Inflammatory macrophage treated with lipopolysaccharide for 4 hours (primary cell): ENCODE measurements around the gene SREBF1.

Source experiments
- DNase-seq: peaks from one replicate; pipeline ENCODE4 v3.0.0-alpha.2; 2020

The SREBF1 gene

DNA sequence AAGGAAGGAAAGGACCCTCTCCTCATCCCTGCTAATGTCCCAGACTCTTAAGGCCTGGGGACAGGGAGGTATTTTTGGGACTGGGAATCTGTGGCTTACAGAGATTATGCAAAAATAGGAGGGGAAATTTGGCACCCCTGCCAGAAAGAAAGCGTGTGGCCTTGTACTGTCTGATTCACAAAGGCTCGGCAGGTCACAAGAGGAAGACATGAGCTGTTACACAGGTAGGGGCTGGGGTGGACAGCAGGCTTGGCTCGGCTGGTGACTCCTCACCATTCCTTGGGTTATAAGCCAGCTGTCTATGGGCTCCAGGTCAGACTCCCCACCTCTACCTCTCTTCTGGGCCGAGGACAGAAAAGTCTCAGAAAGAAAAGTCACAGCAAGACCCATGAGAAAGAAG is 20.7 kb upstream of the SREBF1 start:
- no peak for DNase-seq

DNA sequence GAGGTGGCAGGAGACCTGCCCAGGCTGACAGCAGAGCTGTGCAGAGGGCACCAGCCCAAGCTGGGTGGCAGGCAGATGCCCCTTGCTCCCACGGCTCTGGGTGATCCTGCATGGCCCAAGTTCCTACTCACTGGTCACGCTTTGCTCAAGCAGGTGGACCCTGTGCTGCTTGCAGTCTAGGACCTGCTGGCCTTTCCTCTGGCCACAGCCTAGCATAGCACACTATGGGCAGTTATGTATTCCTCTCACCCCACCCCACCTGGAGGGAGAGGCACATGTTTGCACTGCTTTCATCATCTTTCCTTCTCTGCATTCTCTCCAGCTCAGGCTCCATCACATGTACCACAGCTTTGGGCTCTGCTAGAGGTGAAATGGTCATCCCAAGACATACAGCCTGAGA is 19.6 kb upstream of the SREBF1 start:
- no peak for DNase-seq

DNA sequence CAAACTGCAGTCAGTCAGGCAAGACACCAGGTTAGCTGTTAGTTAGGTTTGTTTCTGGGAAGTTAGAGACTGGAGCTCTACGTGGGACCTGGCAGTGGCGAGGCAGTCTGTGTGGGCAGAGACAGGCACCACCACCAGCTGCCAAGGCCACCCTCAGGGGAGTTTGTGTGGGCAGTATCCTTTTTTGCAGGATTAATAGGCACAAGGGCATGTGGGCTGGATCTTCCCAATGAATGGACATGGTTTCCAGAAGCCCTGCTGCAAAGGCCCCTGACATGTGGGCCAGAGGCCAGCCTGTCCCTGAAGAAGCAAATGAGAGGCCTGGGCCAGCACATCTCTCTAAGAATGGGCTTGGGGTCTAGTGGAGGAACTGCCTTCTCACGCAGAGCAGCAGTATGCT is 19.2 kb upstream of the SREBF1 start:
- no peak for DNase-seq

DNA sequence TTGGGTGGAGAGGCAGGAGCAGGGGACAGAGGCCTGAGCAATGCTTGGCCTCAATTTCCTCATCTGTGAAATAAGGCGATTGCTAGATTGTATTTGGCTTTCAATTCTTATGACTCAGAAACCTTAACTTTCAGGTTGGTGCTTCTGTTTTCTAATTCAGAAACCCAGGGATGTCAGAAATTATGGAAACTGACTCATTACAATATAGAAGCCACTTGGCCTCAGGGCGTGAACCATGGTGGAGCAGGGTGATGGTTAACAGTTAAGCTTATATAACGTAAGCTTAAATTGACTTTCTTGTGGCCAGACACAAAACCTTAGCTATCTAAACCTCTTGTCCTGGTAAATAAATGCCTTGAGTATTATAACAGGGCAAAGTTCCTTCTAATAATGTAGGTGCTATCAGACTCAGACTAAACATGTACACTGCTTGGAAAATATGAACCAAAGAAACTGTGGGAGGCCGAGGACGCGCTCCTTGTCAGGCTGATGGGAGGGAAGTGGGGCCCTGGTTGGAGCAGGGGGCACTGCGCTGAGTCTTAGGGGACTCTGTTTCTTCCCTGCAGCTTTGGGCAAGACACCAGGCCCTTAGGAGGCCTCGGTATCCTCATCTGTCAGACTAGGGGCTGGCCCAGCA is 17.1 kb upstream of the SREBF1 start:
- DNase-seq: no peak

DNA sequence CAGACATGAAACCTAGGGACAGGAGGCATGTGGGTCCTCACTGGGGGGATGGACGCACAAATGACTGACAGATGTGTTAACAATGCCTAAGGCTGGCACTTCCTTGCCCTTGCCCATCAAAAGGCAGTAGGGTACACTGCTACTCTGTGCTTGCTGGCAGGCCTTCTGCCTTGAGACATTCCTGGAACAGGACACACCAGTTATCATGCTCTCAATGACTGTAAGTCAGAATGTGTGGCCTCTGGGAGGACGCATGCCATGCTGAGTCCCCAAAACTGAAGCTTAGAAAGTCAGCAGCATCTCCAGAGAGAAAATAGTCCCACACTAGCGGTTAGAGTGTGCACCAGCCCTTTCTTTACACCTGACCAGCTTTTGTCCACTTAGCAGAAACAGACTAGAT is 16.1 kb upstream of the SREBF1 start:
- DNase-seq: no peak

DNA sequence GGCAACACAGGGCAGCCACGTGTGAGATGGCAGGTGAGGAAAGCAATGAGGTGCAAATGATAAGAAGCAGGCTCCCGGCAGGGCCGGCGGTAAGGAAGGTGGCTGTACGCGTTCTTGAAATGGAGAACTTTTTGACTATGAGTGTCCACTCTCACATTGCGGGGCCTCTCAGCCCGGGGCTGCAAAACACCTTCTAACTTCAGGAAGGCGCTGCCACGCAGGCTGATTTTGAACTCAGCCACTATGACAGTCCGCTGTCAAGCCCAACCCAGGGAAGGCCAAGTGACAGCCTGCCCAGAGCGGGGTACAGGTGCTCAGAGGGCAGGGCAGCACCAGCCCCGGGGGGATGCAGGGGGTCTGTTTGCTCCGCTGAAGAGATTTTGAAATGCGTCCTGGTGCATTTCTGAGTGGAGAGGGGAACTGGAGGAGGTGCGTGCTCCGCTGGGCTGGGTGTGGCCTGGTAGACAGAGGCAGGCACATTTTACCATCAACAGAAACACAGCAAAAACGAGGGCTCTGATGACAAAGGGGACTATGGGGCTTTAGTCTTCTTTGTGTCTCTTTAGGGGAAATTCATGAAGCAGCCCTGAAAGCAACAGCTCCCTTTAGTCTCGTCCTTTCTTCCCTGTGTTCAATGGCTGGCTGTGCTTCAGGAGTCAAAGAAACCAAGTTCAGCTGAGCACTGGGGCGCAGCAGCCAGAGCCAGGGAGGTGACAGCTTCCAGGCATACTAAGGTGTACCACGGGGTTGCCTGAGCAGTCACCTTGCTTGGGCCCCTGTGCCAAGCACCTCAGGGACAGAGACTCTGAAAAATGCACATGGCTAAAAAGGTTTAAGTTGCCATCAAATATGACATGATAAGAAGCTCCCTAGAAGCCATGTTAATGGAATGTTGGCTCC is 14.6 kb upstream of the SREBF1 start:
- no peak for DNase-seq

DNA sequence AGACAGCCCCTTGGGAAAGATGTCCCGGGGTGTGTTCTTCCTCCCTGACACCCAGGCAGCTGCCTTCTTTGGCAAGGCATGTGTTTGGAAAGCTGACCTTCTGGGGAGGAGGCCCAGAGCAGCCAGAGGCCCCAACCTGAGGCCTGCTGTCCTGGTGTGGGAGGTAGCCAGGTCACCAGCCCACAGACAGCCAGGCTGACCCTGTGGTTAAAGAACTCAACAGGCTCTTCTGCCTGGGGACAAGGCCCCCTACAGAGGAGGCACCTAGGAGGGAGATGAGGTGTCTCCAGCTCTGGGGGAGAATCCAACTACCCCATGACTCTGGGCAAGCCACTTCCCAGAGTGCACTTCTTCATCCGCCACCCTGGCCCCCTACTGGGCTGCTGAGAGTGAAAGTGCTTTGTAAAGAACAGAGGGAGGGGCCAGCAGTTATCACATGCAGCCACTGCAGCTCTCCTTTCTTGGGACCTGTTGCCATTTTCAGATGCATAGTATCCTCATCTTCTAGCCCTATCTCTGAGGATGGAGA is 13.1 kb upstream of the SREBF1 start:
- DNase-seq: peak; percentile 71

DNA sequence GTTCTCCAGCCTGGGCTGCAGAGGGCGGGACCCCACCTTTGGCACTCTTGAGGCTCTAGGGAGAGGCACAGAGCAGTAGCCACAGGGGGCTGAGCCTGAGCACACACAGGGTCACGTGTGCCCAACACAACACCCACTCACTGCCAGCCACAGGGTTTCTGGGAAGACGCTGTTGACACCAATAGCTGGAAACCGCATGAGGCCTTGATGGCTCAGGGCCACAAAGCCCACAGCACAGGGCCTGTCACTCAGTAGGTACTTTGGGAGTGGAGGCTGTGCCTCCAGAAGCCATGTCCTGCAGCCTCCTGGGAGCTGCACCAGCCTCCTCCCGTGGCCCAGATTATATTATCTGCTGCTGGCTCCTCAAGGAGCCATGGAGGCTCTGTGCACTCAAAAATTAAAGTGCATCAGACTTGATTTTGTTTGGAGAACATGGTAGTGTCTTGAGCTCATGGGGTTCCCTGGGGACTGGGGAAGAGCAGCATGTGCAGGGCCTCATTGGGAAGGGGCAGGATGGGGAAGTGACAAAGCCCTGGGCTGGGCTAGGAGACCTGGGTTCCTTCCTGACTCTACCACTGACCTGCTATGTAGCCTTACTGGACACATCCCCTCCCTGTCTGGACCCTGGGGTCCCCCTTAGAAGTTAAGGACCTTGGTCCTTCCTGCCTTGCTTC is 12.5 kb upstream of the SREBF1 start:
- DNase-seq: peak; percentile 85

DNA sequence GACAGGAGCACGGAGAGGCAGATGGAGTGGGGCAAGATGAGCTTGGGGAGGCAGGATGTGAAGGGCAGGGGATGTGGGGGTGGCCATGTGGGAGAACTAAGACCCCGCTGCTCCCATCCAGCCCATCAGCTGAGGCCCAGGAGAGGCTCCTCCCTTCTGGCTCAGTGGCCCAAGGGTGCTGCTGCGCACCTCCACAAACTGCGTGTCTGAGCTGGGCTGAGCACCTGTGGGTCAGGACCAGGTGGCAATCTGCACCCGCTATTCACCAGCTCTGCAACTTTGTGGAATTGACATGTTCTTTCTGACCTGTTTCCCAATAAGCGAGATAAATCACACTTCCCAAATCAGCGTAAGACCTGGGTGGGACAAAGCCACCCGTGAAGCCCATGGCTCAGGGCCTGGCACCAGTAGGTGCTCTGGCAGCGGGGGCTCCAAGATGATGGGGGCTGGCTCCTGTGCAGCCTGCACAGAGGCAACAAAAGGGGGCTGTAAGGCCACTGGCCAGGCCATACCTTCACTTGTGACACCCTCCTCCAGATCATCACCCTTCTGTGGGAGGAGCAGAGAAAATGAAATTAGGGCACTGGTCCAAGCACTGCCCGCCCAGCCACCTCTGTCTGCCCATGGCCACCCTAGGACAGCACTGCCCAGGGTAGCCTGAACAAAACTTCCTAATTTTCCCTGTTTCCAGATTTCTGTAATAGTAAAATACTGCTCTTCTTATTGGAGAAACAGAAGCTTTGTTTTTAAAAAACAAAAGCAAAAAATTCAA is 11.7 kb upstream of the SREBF1 start:
- DNase-seq: peak; percentile 40

DNA sequence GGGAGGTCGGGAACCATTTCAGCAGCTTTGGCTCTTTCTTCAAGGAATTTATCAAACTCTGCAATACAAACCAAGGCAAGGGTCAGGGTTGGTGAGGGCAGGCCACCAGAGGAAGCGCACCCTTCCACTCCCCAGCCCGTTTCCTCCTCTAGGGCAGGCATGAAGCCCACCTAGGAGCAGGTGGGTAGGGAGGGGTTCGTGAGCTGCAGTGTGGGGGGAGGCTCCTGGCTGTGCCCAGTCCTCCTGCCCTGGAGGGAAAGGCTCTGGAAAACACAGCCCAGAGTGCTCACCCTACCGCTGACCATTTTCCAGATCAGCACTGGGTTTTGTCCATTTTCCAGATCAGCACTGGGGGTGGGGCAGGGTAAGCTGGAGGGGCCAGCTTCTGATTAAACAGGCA is 10.9 kb upstream of the SREBF1 start:
- no peak for DNase-seq

DNA sequence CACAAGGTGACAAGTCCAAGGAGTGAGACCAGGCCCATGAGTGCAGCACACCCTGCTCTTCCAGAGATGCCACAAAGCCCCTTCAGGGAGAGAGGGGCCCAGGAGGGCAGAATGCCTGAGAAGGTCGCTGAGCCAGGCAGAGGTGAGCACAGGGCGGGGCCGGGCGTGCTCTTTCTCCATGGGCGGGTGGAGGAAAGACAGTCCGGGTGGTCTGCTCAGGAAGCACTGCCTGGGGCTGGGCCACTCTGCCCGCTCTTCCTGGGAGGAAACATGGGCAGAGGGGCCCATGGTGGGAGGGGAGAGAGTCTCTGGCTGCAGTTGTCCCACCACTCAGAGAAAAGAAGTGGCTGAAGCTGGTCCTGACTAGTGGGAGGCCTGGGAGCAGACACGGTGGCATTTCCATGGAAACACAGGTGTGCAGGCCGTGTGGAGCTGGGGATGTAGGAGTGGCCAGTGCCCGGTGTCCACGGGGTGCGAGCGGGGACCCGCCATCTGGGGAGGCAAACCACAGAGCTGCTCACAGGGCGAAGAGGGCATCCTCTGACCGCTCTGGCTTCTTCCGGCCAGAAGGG is 10.4 kb upstream of the SREBF1 start:
- DNase-seq: no peak

DNA sequence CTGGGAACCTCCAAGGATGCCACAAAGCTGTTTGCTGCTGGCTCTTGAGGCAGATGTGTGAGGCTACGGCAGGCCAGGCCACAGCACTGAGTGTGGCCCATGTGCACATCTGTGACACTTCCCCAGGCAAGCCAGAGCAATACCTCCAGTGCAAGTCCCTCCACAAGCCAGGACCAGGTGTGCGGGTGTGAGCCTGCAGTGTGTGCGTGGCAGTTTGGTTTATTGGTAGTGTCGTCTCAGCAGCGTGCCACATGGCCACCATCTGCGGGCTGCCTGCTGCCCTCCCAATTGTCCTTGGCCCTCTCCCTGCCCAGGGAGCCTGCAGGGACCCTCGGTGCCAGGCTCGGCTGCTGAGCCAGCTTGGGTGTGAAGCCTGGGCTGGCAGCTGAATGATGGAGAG is 9.9 kb upstream of the SREBF1 start:
- no peak for DNase-seq

DNA sequence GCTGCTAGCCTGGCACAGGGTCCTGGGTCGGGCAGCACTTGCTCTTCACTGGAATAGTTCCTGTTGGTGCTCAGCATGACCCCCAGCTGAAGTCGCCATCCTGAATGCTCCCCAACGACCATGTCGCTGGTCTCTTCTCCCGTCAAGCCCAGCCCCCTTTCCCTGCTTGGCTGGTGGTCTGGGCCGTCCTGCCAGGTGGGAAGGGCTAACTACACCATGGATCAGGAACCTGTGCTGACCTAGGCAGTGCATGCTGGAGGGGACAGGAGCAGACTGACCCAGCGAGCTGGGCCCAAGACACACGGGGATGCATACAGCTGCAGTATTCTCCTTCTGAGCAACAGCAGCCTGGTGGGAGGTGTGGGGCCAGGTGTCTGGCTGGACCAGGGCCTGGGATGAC is 9.2 kb upstream of the SREBF1 start:
- DNase-seq: no peak

DNA sequence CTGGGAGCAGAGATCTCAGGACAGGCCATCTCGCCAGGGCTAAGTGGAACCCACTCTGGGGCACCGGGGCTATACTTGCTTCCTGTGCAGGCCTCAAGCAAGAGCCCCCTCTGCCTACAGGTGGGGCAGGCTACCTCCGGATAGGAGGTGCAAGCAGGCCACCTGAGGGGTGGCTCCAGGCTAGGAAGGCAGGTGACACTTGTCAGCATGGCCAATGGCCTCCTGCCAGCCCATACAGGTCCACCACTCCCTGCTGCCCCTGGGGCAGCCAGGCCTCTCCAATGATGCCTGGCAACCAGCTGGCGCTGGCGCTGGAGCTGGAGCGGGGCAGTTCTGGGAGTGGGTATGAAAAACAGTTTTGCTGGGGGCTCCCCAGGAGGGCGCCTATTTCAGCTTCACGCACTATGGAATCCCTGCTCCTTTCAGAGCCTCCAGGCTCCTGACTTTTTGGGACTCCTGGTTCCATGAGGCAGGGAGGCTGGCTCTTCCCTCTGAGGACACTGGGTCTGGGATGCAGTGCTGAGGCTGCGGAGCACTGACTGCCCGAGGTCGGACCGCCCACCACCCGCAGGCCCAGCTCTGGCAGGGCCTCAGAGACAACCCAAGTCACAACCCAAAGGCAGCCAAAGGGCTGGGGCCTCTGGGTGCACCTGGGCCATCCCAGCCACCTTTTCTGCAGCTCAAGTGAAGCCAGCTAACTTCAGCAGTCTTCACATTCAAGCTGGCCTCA is 8.4 kb upstream of the SREBF1 start:
- DNase-seq: no peak

DNA sequence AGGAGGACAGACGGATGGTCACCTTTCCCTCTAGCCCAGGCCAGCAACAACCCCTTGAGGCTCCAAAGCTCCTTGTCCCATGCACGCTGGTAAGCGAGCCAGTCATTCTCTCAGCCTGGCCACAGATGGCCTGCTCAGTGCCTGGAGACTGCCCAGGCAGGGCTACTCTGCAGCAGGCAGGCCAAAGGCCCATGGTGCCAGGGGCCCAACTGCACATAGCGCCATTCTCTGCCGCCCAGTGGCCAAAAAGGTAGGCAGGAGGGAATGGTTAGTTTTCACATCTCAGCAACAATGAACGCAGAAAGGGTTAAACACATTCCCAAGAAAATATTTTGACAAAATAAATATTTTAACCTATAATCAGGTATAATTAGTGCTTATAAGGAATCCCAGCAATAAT is 7.7 kb upstream of the SREBF1 start:
- no peak for DNase-seq

DNA sequence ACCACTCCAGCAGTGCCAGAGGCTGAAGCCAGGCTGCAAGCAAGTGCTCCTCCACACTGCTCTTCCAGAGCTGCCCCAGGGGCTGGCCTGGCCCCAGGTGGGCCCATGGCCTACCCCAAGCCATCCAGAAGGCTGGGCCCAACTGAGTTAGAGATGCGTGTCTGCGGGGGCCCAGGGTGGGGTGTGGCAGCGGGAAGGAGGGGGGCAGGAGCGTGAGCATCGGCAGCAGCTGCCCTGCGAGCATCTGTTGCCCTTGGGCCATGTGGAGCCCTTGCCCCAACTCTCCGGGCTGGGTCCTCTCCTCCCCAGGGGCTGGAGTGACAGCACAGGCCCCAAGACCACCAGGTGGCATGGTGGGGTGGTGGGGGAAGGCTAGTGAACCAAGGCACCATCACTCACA is 7.3 kb upstream of the SREBF1 start:
- DNase-seq: no peak

DNA sequence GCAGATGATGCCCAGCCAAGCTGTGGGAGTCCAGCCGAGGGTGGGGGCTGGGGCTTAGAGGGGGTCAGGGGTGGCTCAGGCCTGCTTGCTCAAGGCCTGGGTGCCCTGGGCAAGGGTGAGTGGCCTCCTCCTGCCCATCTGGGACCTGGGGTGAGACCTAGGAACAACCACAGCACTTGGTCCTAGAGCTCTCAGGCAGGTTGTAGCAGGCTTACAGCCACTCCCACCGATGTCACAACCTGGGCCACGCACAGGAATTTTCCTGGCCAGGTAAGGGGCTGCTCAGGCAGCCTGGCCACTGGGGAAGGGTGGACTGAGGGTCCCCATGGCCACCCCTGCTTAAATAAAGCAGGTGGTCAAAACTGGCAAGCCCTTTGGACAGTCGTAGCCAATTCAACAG is 6.3 kb upstream of the SREBF1 start:
- no peak for DNase-seq

DNA sequence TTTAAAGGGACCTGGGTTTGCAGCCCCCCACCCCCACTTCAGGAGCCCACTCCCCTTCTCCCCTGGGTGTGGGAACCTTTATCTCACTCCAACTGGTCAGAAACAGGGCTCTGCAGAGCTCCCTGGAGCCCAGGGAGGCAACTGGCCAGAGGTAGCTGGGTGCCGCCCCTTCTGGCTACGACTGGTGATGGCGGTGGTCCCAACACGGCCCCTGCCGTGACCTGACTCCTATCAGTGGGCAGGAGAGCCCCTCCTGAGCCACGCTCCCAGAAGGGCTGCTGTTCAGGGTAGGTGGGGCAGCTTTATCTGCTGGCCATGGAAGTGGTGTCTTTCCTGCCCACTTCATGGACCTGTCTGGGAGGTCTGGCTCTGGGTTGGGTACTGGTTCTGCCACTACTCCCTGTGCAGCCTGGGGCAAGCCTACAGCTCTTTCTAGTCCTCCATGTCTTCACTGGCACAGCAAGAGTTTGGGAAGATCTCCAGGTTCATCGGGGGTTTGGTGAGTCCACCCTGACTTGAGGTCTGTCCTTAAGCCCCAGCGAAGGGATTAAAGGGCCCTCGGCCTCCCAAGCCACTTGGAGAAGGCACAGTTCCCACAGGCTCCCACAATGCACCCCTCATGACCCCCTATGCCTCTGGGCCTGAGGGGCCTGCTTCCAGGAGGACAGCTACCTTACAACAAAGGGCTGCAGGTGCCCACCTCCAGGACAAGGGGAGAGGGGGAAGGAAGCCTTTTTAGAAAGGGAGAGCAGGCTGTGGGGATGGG is 5.5 kb upstream of the SREBF1 start:
- no peak for DNase-seq

DNA sequence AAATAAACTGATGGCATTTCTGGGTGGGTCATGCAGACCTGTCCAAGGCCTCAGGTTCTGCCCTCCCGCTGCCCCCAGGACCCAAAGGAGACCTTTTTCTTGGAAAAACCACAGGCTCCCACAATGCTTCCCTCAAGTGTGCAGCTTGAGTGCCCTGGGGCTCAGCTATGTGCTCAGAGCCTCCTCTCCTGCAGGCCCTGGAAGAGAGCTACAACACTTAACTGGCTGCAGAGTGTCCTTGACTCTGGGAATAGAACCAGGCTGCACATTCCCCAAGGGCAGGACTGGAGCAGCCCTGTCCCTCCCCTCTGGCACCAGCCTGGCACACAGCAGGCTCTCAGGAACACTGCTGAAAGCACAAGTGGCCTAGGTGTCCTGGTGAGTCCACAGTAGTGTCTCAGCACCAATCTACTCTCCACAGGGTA is 4.8 kb upstream of the SREBF1 start:
- no peak for DNase-seq

DNA sequence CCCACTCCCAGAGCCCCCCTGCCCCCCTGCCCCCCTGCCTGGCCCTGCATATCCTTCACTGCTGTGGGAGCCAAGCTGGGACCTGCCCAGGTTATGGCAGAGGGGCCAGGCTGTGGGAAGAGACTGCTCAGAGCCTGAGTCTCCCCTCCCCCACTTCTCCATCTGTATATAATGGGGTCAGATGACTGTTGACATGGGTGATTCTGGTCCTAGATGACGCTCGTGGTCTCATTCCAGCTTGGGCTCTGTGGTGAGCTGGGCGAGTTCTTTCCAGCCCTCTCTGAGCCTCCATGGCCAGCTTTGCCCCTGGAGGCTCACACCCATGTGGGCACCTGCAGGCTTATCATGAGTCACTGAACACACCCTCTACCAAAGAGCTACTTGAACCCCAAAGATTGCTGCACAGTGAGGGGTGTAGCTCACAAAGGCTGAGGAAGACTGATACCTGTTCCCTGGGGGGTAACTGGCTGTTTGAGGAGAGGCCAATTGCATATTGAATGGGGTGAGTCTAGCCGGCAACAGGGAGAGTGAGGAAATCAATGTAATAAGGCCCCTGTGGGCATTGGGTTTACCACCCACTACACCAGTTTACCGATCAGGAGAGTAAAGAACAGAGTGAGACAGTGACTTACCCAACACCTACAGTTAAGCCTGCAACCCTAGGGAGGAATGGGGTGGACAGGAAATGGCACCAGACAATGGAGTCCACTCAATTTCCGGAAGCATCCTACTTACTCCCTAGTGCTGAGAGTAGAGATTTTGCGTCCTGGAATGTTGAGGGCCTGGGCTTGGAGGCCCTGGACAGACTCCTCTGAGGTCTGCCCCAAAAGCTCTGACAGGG is 4.2 kb upstream of the SREBF1 start:
- DNase-seq: peak; percentile 45
